Breast epithelium (tissue), 4 donors: Measurements from ENCODE around the gene PRXL2A. TPM values are rescaled to one million over a fixed set of nuclear protein-coding genes. Genes with fewer than 3 reads are reported as not detected.

Source experiments
- DNase-seq, 2 donors: peaks; one replicate each; pipeline ENCODE4 v3.0.0-alpha.2; 2019; ENCODE audit warnings: low spot score in 2 of 2
- H3K27ac ChIP-seq, 2 donors: fragments of 200-600 bp; sonication (generic) in 1 of 2; one replicate each; pipeline ENCODE4 v1.5.1; 2016 to 2019; ENCODE audit warnings: mild to moderate bottlenecking in 1 of 2
- H3K27me3 ChIP-seq, 2 donors: fragments of 200-600 bp; sonication (generic) in 1 of 2; one replicate each; pipeline versions ENCODE4 v1.5.1 to v1.6.0; 2017 to 2019; ENCODE audit warnings: control low read depth in 1 of 2, mild to moderate bottlenecking in 1 of 2
- H3K36me3 ChIP-seq: fragments of 200-600 bp; one replicate; pipeline ENCODE4 v1.5.1; 2019
- H3K4me1 ChIP-seq, 2 donors: fragments of 200-600 bp; sonication (generic); one replicate each; pipeline ENCODE4 v1.5.1; 2016 to 2019; ENCODE audit warnings: control low read depth in 1 of 2
- H3K4me3 ChIP-seq, 3 donors: fragments of 200-600 bp; sonication (generic); 1 replicate in 2 of 3; 2 replicates in 1 of 3; pipeline ENCODE4 v1.5.1; 2016 to 2019; ENCODE audit warnings: mild to moderate bottlenecking in 3 of 3, moderate library complexity in 2 of 3
- H3K9me3 ChIP-seq, 2 donors: fragments of 200-600 bp; sonication (generic) in 1 of 2; one replicate each; pipeline ENCODE4 v1.5.1; 2016 to 2019; ENCODE audit warnings: control low read depth in 1 of 2
- CTCF ChIP-seq, 3 donors: fragments of 450-650 bp; IDR thresholded peaks; one replicate each; pipeline ENCODE4 v1.5.1; 2016 to 2017; ENCODE audit warnings: antibody characterized with exemption in 3 of 3, mild to moderate bottlenecking in 3 of 3, moderate library complexity in 3 of 3
- POLR2A ChIP-seq: fragments of 450-650 bp; IDR thresholded peaks from one replicate; pipeline ENCODE4 v1.6.1; 2016; ENCODE audit warnings: antibody characterized with exemption, mild to moderate bottlenecking, moderate library complexity
- POLR2AphosphoS5 ChIP-seq, 3 donors: sonication (generic); formaldehyde crosslinking; IDR thresholded peaks; one replicate each; pipeline ENCODE4 v1.6.1; 2017; ENCODE audit warnings: antibody characterized with exemption in 3 of 3
- intact Hi-C: fragments of 100-400 bp; cut with DNase I; formaldehyde crosslinking; loops from one replicate; pipeline ENCODE4 v1.15.1; 2023; ENCODE audit warnings: low total_unique reads
- total RNA-seq, 3 donors: library from RNA; depleted of rRNA; stranded (reverse); fragments of >200 nt; gene quantifications; one replicate each; pipeline ENCODE4 v1.1.0, GENCODE V29; 2016

PRXL2A gene
- total RNA-seq, 3 donors from 2014 or later: 82.3 to 547 (median 88.4) TPM

GRCh38 chr10:80410122-80410521, 1.8 kb downstream of the PRXL2A start:
- Histone ChIP-seq H3K4me3 (peak overlapping the region in 1 of 3 donors; percentile 22), H3K27ac (peak overlapping the region in 1 of 2 donors; percentile 86), H3K4me1 (peaks cover 7 to 17% of the 10 kb centered on the region in 2 donors), H3K27me3 (no peaks in the 10 kb centered on the region), H3K9me3 (no peaks in the 10 kb centered on the region), H3K36me3 (no peaks in the 10 kb centered on the region)
- no peak for TF ChIP-seq POLR2A
- no peak for DNase-seq
- intact Hi-C loops: no loop called here

DNA sequence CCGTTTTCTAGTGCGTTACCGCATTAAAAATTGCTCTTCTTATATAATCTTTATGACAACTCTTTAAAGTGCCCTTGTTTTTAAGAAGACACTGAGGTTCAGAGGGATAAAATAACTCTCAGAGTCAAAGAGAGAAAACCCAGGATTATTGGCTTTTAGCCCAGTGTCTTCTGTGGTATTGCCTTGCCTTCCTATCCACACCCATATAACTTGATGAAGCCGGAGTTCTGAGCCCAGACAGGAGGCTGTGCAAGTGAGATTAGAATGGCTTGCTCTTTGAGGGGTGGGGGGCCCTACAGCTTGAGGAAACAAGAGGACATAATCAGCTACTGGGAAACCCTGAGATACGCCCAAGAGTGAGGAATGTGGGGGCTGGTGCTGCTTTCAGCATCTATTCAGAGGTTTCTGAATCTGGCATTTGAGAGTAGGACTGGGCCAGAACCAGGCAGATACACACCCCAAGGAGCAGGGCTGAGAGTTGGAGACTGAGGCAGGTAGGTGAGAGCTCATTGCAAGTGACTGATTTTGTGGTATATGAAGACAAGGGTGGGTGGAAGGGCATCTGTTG, 2.3 kb downstream of the PRXL2A start:
- no peak for DNase-seq
- intact Hi-C loops: no loop called here
- Histone ChIP-seq H3K27me3 (no peaks in the 10 kb centered on the region), H3K4me1 (peaks cover 7 to 17% of the 10 kb centered on the region in 2 donors), H3K36me3 (no peaks in the 10 kb centered on the region), H3K4me3 (peak overlapping the region in 1 of 3 donors; percentile 22), H3K27ac (peak overlapping the region in 1 of 2 donors; percentile 86), H3K9me3 (no peaks in the 10 kb centered on the region)
- no peak for TF ChIP-seq POLR2A
- TF ChIP-seq POLR2AphosphoS5 (IDR thresholded peaks at IDR 0.05): no peak

- peak overlapping the region; percentile 13 to 86 for H3K27ac ChIP-seq
- H3K9me3 ChIP-seq: no peaks in the 10 kb centered on the region
- H3K4me1 ChIP-seq: peaks cover 7 to 18% of the 10 kb centered on the region in 2 donors
- intact Hi-C loops: no loop called here
- H3K36me3 ChIP-seq: no peaks in the 10 kb centered on the region
- no peak overlapping the region for H3K4me3 ChIP-seq
- no peak for DNase-seq
- H3K27me3 ChIP-seq: no peaks in the 10 kb centered on the region
- TF ChIP-seq POLR2A: no peak
- no peak for TF ChIP-seq CTCF (IDR thresholded peaks at IDR 0.05)
- TF ChIP-seq POLR2AphosphoS5 (IDR thresholded peaks at IDR 0.05): no peak
These were observed 2.9 kb downstream of the PRXL2A start for GRCh38 chr10:80411267-80411668.

GRCh38 chr10:80411681-80412220, 3.4 kb downstream of the PRXL2A start:
- Histone ChIP-seq H3K4me3 (no peak overlapping the region), H3K27me3 (no peaks in the 10 kb centered on the region), H3K36me3 (no peaks in the 10 kb centered on the region), H3K27ac (peak overlapping the region; percentile 13 to 86), H3K4me1 (peaks cover 7 to 23% of the 10 kb centered on the region in 2 donors), H3K9me3 (no peaks in the 10 kb centered on the region)
- intact Hi-C loops: no loop called here
- TF ChIP-seq POLR2A: no peak
- TF ChIP-seq POLR2AphosphoS5 (IDR thresholded peaks at IDR 0.05): no peak
- TF ChIP-seq CTCF (IDR thresholded peaks at IDR 0.05): no peak
- DNase-seq: no peak

GRCh38 chr10:80412486-80412885, 4.1 kb downstream of the PRXL2A start:
- Histone ChIP-seq H3K4me3 (no peak overlapping the region), H3K36me3 (no peaks in the 10 kb centered on the region), H3K9me3 (no peaks in the 10 kb centered on the region), H3K27ac (peak overlapping the region; percentile 71 to 86), H3K4me1 (peaks cover 7 to 24% of the 10 kb centered on the region in 2 donors), H3K27me3 (no peaks in the 10 kb centered on the region)
- TF ChIP-seq CTCF (IDR thresholded peaks at IDR 0.05): no peak
- TF ChIP-seq POLR2A: no peak
- no peak for TF ChIP-seq POLR2AphosphoS5 (IDR thresholded peaks at IDR 0.05)
- intact Hi-C loops: no loop called here
- no peak for DNase-seq

DNA sequence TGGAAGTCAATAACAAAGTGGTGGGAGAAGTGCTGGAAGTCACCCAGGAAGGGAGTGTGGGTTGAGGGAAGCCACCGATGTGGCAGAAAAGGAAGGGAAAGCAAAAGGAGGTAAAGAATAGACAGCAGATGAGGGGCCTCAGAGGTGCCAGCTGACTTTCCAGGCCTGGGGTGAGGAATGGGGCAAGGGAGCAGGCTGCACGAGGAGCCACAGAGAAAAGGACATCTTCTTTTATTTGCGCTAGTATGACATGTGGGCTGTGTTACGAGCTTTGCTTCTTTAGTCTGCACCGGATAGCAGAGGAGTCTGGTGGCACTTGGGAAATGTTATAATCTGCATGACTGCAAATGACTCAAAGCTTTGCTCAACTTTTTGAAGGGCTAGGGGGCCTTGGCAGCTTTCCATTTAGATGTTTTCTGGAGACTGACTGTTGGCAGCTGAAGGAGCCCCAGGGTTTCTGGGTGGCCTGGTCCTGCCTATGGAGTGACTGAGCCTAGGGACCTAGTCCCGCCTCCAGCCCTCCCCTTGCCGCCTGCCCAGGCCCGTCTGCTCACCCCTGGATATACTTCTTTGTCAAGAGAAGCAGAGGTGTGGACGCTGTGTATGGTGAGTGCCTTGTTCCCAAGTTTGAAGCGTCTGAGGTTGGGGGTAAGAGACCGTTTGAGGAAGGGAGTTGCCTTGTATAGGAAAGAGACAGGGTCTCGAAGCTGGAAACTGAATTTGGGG, 5.1 kb downstream of the PRXL2A start:
- peak overlapping the region; percentile 71 to 86 for H3K27ac ChIP-seq
- no peaks in the 10 kb centered on the region for H3K9me3 ChIP-seq
- no peak for TF ChIP-seq CTCF (IDR thresholded peaks at IDR 0.05)
- TF ChIP-seq POLR2AphosphoS5 (IDR thresholded peaks at IDR 0.05): no peak
- no peak for TF ChIP-seq POLR2A
- peaks cover 7 to 24% of the 10 kb centered on the region in 2 donors for H3K4me1 ChIP-seq
- DNase-seq: no peak
- intact Hi-C loops: no loop called here
- peak overlapping the region; percentile 7 to 48 (median 18) for H3K4me3 ChIP-seq
- H3K36me3 ChIP-seq: no peaks in the 10 kb centered on the region
- H3K27me3 ChIP-seq: no peaks in the 10 kb centered on the region
